IPS-NIHi7 (cell line): Measurements from ENCODE around the gene STIP1.

ENCODE experiments used
- DNase-seq: peaks from one replicate; pipeline ENCODE4 v3.0.0; 2012; ENCODE audit warnings: mixed read lengths; ENCODE audit errors: extremely low spot score

STIP1 gene

GRCh38 chr11:64250415-64251015 is 64.5 kb downstream of the STIP1 start:
- no peak for DNase-seq

GRCh38 chr11:64251016-64251752 is 65.2 kb downstream of the STIP1 start, which contains the start of gene PLCB3:
PLCB3 (plus strand) TSS chr11:64251530; CDS start chr11:64251650, 120 bp downstream.
- peak; percentile 80 for DNase-seq

- no peak for DNase-seq
Measured at GRCh38 chr11:64251753-64252002, 65.7 kb downstream of the STIP1 start.

GRCh38 chr11:64252003-64252872 is 66.3 kb downstream of the STIP1 start:
- no peak for DNase-seq

GRCh38 chr11:64253043-64253442 is 67.1 kb downstream of the STIP1 start:
- DNase-seq, result no peak

GRCh38 chr11:64253481-64253880 is 67.5 kb downstream of the STIP1 start:
- no peak for DNase-seq
